ENCODE results near the gene FAAH. TPM values are rescaled to one million over a fixed set of nuclear protein-coding genes. Genes with fewer than 3 reads are reported as not detected.

FAAH gene
- polyA plus RNA-seq, 1 experiment: 1.8 TPM

DNA sequence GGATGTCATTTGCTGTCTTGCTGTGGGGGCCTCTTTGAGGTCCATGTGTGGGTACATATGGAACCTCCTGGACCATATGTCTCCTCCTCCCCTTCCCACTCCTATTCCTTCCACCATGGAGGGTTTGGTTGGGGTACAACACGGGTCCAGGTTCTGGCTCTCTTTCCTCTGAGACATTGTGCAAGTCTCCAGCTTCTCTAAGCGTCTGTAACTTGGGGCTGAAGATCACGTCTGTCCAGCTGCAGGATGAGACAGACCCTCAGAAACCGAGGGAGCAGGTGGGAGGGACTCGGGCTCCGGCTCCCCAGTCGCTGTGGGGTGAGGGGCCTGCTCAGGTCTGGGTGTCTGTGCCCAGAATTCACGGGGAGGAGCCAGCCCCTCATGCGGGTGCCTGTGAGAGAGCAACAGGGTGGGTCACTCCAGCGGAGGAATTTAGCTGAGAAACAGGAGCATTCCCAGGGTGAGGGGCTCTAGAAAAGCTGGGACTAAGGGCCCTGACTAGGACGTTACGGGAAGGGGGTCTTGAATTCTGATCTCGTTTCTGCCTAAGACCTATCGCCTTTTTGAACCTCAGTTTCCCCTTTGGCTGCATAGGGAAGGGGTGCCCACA lies 53.5 kb downstream of the FAAH start:
- Histone ChIP-seq H3K4me3 (ENCODE audit: low read depth, low read length) (no peak overlapping the region), H3K36me3 (ENCODE audit: control insufficient read depth, insufficient read depth, low read length) (no peaks in the 10 kb centered on the region), H3K27me3 (ENCODE audit: control insufficient read depth, insufficient read depth, low read length) (peaks cover 37% of the 10 kb centered on the region)
- ChIA-PET CTCF (interaction anchor here (0.5 to 8.8 kb wide), 40 partner anchors 8 to 870 kb away, joined by 3 to 139 read pairs (median 5); partner anchors contain the start of gene MKNK1), POLR2A (no interaction called here)
- TF ChIP-seq, protein P1, sequence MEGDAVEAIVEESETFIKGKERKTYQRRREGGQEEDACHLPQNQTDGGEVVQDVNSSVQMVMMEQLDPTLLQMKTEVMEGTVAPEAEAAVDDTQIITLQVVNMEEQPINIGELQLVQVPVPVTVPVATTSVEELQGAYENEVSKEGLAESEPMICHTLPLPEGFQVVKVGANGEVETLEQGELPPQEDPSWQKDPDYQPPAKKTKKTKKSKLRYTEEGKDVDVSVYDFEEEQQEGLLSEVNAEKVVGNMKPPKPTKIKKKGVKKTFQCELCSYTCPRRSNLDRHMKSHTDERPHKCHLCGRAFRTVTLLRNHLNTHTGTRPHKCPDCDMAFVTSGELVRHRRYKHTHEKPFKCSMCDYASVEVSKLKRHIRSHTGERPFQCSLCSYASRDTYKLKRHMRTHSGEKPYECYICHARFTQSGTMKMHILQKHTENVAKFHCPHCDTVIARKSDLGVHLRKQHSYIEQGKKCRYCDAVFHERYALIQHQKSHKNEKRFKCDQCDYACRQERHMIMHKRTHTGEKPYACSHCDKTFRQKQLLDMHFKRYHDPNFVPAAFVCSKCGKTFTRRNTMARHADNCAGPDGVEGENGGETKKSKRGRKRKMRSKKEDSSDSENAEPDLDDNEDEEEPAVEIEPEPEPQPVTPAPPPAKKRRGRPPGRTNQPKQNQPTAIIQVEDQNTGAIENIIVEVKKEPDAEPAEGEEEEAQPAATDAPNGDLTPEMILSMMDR (IDR thresholded peaks at IDR 0.05; ENCODE audit: insufficient read depth, low read depth, low read length): no peak
- DNase-seq (ENCODE audit: low read depth): no peak

DNA sequence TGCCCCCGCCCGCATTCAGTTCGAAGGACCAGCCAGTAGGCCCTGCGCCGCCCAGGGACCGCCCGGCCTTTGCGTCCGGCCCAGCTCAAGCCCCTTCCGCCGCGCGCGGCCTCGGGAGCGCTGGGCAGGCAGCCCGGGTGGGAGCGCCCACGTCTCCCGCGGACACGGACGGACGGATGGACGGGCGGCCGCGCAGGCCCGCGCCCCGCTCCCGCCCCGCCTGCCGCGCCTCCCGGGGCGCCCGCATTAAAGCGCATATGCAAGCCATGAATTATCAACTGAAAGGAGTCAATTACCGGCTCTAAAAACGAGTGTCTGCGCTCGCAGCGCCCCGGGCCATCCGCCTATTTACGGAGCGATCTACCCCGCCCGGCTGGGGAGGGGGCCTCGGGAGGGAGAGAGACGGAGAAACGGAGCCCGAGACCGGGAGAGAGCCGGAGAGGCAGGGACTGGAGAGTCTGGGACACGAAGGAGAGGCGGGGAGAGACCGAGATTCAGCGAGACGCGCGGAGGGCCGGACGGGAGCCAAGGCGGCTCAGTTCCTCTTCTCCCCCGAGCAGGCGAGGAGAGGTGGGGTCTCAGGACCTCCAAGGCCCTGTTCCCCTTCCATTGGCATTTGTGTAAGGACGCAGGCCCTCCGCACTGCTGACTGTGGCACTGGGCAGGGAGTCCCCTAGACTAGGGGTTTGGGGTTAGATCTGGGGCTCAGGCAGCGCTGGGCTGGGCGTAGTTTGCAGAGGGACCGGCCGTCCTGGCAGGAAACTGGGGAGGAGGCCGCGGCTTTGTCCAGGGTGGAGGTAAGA lies 54.2 kb downstream of the FAAH start:
- CTCF ChIA-PET: interaction anchor here (0.9 to 8.8 kb wide), 15 partner anchors 10 to 277 kb away, joined by 3 to 139 read pairs (median 9); a partner anchor contains a TSS
- TF ChIP-seq, protein P1 (IDR thresholded peaks at IDR 0.05; ENCODE audit: insufficient read depth, low read depth, low read length): no peak
- H3K4me3 ChIP-seq (ENCODE audit: low read depth, low read length): no peak overlapping the region
- H3K36me3 ChIP-seq (ENCODE audit: control insufficient read depth, insufficient read depth, low read length): no peaks in the 10 kb centered on the region
- H3K27me3 ChIP-seq (ENCODE audit: control insufficient read depth, insufficient read depth, low read length): peaks cover 41% of the 10 kb centered on the region
- POLR2A ChIA-PET: no interaction called here
- DNase-seq (ENCODE audit: low read depth): no peak

DNA sequence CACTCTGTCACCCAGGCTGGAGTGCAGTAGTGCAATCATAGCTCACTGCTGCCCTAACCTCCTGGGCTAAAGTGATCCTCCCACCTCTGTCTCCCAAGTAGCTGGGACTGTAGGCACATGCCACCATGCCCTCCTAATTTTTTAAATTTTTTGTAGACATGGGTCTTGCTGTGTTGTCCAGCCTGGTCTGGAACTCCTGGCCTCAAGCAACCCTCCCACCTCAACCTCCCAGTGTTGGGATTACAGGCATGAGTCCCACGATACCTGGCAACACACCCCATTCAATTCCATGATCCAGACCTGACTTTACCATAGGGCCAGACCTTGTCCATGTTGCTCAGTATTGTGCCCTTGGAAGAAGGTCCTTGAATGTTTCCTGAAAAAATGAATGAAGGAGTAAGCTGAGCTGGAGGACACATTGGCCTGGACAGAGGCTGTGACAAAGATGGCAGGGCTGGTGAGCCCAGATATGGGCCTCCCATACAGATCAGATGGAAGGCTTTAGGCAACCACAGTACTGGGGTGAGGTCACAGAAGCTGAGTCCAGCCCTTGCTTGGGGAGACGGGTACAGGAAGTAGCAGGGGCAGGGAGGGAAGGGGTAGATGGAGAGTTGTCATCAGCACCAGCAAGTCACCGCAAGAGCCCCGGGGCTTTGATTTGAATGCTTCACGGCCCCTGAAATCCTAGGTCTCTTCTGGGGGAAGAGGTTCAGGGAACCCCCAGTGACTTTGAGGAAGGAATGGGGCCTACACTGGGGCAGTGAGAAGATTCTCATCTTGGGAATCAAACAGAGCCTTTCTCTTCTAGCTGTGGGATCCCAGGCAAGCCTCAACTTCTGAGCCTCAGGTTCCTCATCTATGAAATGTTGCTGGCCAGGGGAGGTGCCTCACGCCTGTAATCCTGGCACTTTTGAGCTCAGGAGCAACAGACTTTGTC lies 55.4 kb downstream of the FAAH start:
- Histone ChIP-seq H3K27me3 (ENCODE audit: control insufficient read depth, insufficient read depth, low read length) (peaks cover 45% of the 10 kb centered on the region), H3K36me3 (ENCODE audit: control insufficient read depth, insufficient read depth, low read length) (no peaks in the 10 kb centered on the region), H3K4me3 (ENCODE audit: low read depth, low read length) (no peak overlapping the region)
- TF ChIP-seq, protein P1 (IDR thresholded peaks at IDR 0.05; ENCODE audit: insufficient read depth, low read depth, low read length): no peak
- POLR2A ChIA-PET: no interaction called here
- no peak for DNase-seq (ENCODE audit: low read depth)
- CTCF ChIA-PET: interaction anchor here (0.6 to 8.8 kb wide), 10 partner anchors 9 to 276 kb away, joined by 3 to 139 read pairs (median 4); a partner anchor contains a TSS

DNA sequence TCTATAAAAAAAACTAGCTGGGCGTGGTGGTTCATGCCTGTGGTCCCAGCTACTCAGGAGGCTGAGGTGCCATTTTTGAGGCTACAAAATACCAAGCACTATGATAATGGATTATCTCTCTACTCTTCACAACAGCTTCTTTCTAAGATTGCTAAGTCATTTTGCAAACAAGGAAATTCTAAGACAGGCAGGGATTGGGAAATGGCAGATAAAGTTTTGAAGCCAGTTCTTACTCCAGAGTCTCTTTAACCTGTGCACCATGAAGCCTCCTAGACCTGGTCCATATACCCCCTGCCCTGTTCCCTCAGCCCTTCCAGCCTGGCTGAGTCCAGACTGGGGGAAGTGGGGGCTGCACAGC lies 56.0 kb downstream of the FAAH start:
- no peaks in the 10 kb centered on the region for H3K36me3 ChIP-seq (ENCODE audit: control insufficient read depth, insufficient read depth, low read length)
- POLR2A ChIA-PET: no interaction called here
- no peak for DNase-seq (ENCODE audit: low read depth)
- peaks cover 48% of the 10 kb centered on the region for H3K27me3 ChIP-seq (ENCODE audit: control insufficient read depth, insufficient read depth, low read length)
- TF ChIP-seq, protein P1 (IDR thresholded peaks at IDR 0.05; ENCODE audit: insufficient read depth, low read depth, low read length): no peak
- CTCF ChIA-PET: interaction anchor here (0.6 to 8.8 kb wide), 5 partner anchors 16 to 90 kb away, joined by 3 to 139 read pairs (median 3); no protein-coding TSS in a partner anchor
- H3K4me3 ChIP-seq (ENCODE audit: low read depth, low read length): no peak overlapping the region

All from BJ (cell line).